Measurements from ENCODE around the gene HHAT. TPM values are rescaled to one million over a fixed set of nuclear protein-coding genes. Genes with fewer than 3 reads are reported as not detected.
A peak's percentile ranks its signal among the peaks of the same experiment; 100 is the strongest.

Gene HHAT
- polyA plus RNA-seq, 1 donor from 2014 or later = 5.3 TPM

DNA sequence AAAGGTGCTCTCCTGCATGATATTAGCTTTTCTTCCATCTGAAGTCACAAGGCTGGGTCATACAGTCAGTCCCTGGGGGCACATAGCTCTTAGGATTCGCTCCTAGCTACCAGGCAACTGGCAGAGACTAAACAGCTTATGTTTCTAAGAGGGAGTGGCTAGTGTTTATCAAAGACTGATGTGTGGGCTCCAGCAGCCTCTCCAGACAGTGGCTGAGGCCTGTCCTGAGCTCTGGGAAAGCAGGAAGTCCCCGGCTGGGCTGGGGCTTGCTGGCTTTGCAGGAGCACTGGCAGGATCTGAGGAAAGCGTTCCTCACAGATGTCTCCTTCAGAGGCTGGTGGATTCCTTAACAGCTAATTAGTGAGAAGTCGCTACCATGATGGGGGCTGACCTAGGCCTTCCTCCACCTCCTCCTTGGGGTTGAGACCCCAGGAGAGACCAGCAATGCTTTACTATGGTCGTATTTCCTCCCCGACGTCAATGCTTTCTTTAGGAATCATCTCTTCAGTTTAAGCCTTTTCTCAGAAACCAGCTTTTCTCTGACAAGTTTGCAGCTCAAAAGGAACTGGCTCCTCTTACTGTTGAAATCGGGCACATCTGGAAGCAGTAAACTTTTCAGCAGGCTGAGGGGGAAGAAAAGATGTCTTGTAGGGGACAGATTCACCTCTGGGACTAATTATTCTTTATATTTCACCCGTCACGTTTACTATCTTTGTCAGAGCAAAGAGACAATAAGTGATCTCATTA, 33.5 kb upstream of the HHAT start:
- H3K4me3 ChIP-seq (ENCODE audit: low read length) = peak overlapping the region; percentile 13
- H3K4me2 ChIP-seq (ENCODE audit: low read length) = no peak overlapping the region
- no peaks in the 10 kb centered on the region for H4K20me1 ChIP-seq (ENCODE audit: insufficient read depth)
- H3K27ac ChIP-seq (ENCODE audit: low read length) = no peak overlapping the region
- no peaks in the 10 kb centered on the region for H3F3A ChIP-seq (ENCODE audit: insufficient read depth, low read length, poor library complexity, severe bottlenecking)
- no peaks in the 10 kb centered on the region for H3K36me3 ChIP-seq (ENCODE audit: insufficient read depth, low read length)
- no peak overlapping the region for H2AFZ ChIP-seq (ENCODE audit: low read depth, low read length)
- no peaks in the 10 kb centered on the region for H3K9me3 ChIP-seq (ENCODE audit: low read length)
- H3K9me2 ChIP-seq (ENCODE audit: insufficient read depth, low read length) = no peaks in the 10 kb centered on the region
- H3K9ac ChIP-seq (ENCODE audit: low read length) = peak overlapping the region; percentile 2
- TF ChIP-seq EZH2 (IDR thresholded peaks at IDR 0.05; ENCODE audit: borderline replicate concordance, insufficient read depth, low read length, poor library complexity, severe bottlenecking) (no peak), EP300 (conservative IDR thresholded peaks at IDR 0.05; ENCODE audit: poor library complexity, severe bottlenecking) (no peak), MXI1 (conservative IDR thresholded peaks at IDR 0.05; ENCODE audit: poor library complexity, severe bottlenecking) (no peak), RAD21 (conservative IDR thresholded peaks at IDR 0.05) (no peak), CTCF (IDR thresholded peaks at IDR 0.05; ENCODE audit: poor library complexity, severe bottlenecking) (no peak), SMC3 (conservative IDR thresholded peaks at IDR 0.05; ENCODE audit: poor library complexity) (no peak), TAF1 (IDR thresholded peaks at IDR 0.05; ENCODE audit: low read depth) (no peak), POLR2AphosphoS5 (IDR thresholded peaks at IDR 0.05) (no peak)
- TF ChIP-seq, protein P1, sequence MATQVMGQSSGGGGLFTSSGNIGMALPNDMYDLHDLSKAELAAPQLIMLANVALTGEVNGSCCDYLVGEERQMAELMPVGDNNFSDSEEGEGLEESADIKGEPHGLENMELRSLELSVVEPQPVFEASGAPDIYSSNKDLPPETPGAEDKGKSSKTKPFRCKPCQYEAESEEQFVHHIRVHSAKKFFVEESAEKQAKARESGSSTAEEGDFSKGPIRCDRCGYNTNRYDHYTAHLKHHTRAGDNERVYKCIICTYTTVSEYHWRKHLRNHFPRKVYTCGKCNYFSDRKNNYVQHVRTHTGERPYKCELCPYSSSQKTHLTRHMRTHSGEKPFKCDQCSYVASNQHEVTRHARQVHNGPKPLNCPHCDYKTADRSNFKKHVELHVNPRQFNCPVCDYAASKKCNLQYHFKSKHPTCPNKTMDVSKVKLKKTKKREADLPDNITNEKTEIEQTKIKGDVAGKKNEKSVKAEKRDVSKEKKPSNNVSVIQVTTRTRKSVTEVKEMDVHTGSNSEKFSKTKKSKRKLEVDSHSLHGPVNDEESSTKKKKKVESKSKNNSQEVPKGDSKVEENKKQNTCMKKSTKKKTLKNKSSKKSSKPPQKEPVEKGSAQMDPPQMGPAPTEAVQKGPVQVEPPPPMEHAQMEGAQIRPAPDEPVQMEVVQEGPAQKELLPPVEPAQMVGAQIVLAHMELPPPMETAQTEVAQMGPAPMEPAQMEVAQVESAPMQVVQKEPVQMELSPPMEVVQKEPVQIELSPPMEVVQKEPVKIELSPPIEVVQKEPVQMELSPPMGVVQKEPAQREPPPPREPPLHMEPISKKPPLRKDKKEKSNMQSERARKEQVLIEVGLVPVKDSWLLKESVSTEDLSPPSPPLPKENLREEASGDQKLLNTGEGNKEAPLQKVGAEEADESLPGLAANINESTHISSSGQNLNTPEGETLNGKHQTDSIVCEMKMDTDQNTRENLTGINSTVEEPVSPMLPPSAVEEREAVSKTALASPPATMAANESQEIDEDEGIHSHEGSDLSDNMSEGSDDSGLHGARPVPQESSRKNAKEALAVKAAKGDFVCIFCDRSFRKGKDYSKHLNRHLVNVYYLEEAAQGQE (IDR thresholded peaks at IDR 0.05; ENCODE audit: borderline replicate concordance) = no peak
- no peaks in the 10 kb centered on the region for H3K27me3 ChIP-seq (ENCODE audit: insufficient read depth, low read depth, low read length)
- H3K79me2 ChIP-seq (replicated peaks; ENCODE audit: insufficient read depth, low read length) = peaks cover 7% of the 10 kb centered on the region

- Histone ChIP-seq H2AFZ (ENCODE audit: low read depth, low read length) (no peak overlapping the region), H3K9me2 (ENCODE audit: insufficient read depth, low read length) (no peaks in the 10 kb centered on the region), H3K4me2 (ENCODE audit: low read length) (no peak overlapping the region), H3F3A (ENCODE audit: insufficient read depth, low read length, poor library complexity, severe bottlenecking) (no peaks in the 10 kb centered on the region), H4K20me1 (ENCODE audit: insufficient read depth) (no peaks in the 10 kb centered on the region), H3K4me3 (ENCODE audit: low read length) (no peak overlapping the region), H3K9me3 (ENCODE audit: low read length) (no peaks in the 10 kb centered on the region), H3K36me3 (ENCODE audit: insufficient read depth, low read length) (no peaks in the 10 kb centered on the region), H3K79me2 (replicated peaks; ENCODE audit: insufficient read depth, low read length) (peaks cover 7% of the 10 kb centered on the region), H3K9ac (ENCODE audit: low read length) (no peak overlapping the region), H3K27me3 (ENCODE audit: insufficient read depth, low read depth, low read length) (no peaks in the 10 kb centered on the region), H3K27ac (ENCODE audit: low read length) (no peak overlapping the region)
- TF ChIP-seq POLR2AphosphoS5 (IDR thresholded peaks at IDR 0.05) = no peak
- TF ChIP-seq, protein P1 (IDR thresholded peaks at IDR 0.05; ENCODE audit: borderline replicate concordance) = no peak
- TF ChIP-seq EZH2 (IDR thresholded peaks at IDR 0.05; ENCODE audit: borderline replicate concordance, insufficient read depth, low read length, poor library complexity, severe bottlenecking) = no peak
- TF ChIP-seq RAD21 (conservative IDR thresholded peaks at IDR 0.05) = no peak
- TF ChIP-seq MXI1 (conservative IDR thresholded peaks at IDR 0.05; ENCODE audit: poor library complexity, severe bottlenecking) = no peak
- TF ChIP-seq SMC3 (conservative IDR thresholded peaks at IDR 0.05; ENCODE audit: poor library complexity) = no peak
- TF ChIP-seq TAF1 (IDR thresholded peaks at IDR 0.05; ENCODE audit: low read depth) = no peak
- no peak for TF ChIP-seq EP300 (conservative IDR thresholded peaks at IDR 0.05; ENCODE audit: poor library complexity, severe bottlenecking)
- TF ChIP-seq CTCF (IDR thresholded peaks at IDR 0.05; ENCODE audit: poor library complexity, severe bottlenecking) = no peak
Measured at GRCh38 chr1:210296682-210297081, 32.0 kb upstream of the HHAT start.
